Neuronal stem cell (in vitro differentiated cells): ENCODE data around the gene UFSP2.

ENCODE experiments used
- DNase-seq: peaks from one replicate; pipeline ENCODE4 v3.0.0-alpha.2; 2013; ENCODE audit warnings: low spot score
- H2AFZ ChIP-seq: one replicate; pipeline ENCODE4 v1.6.1; 2013; ENCODE audit warnings: mild to moderate bottlenecking, low read length, inconsistent platforms
- H2AK5ac ChIP-seq: 2 replicates; pipeline ENCODE4 v1.6.1; 2013; ENCODE audit warnings: low read depth, mild to moderate bottlenecking, inconsistent platforms, low read length, moderate library complexity, mixed read lengths
- H2BK120ac ChIP-seq: 2 replicates; pipeline ENCODE4 v1.6.1; 2013; ENCODE audit warnings: low read depth, mild to moderate bottlenecking, inconsistent platforms, low read length, moderate library complexity, mixed read lengths
- H2BK12ac ChIP-seq: one replicate; pipeline ENCODE4 v1.6.1; 2013; ENCODE audit warnings: low read length, inconsistent platforms
- H2BK15ac ChIP-seq: 2 replicates; pipeline ENCODE4 v1.6.1; 2013; ENCODE audit warnings: mild to moderate bottlenecking, low read length, inconsistent platforms, mixed read lengths
- H2BK5ac ChIP-seq: one replicate; pipeline ENCODE4 v1.6.1; 2013; ENCODE audit warnings: inconsistent platforms, mild to moderate bottlenecking, low read length, moderate library complexity
- H3K14ac ChIP-seq: one replicate; pipeline ENCODE4 v1.6.1; 2013; ENCODE audit warnings: low read length, inconsistent platforms
- H3K18ac ChIP-seq: 2 replicates; pipeline ENCODE4 v1.6.1; 2013; ENCODE audit warnings: low read length, inconsistent platforms
- H3K23ac ChIP-seq: 2 replicates; pipeline ENCODE4 v1.6.1; 2013; ENCODE audit warnings: low read depth, mild to moderate bottlenecking, mixed read lengths, low read length, inconsistent platforms; ENCODE audit not compliant: poor library complexity
- H3K27ac ChIP-seq: replicated peaks from 3 replicates; pipeline ENCODE4 v1.5.1; 2013; ENCODE audit warnings: low read length, inconsistent platforms
- H3K27me3 ChIP-seq, 3 experiments: 2 replicates each; pipeline ENCODE4 v1.6.1; 2013; ENCODE audit warnings: low read length in 3 of 3, mild to moderate bottlenecking in 2 of 3, inconsistent platforms in 1 of 3, low read depth in 1 of 3, mixed read lengths in 1 of 3, moderate library complexity in 1 of 3; ENCODE audit not compliant: control insufficient read depth in 3 of 3, insufficient read depth in 3 of 3
- H3K36me3 ChIP-seq, 2 donors: replicated peaks in 1 of 2; 2 replicates each; pipeline ENCODE4 v1.6.1; 2013; ENCODE audit warnings: low read length in 2 of 2; ENCODE audit not compliant: control insufficient read depth in 2 of 2, insufficient read depth in 2 of 2
- H3K4ac ChIP-seq: 2 replicates; pipeline ENCODE4 v1.6.1; 2013; ENCODE audit warnings: inconsistent platforms, mild to moderate bottlenecking, low read length, moderate library complexity
- H3K4me1 ChIP-seq, 2 donors: 1 replicate in 1 of 2; 2 replicates in 1 of 2; pipeline ENCODE4 v1.6.1; 2013; ENCODE audit warnings: low read length in 2 of 2, low read depth in 1 of 2; ENCODE audit not compliant: control insufficient read depth in 2 of 2, insufficient read depth in 1 of 2
- H3K4me2 ChIP-seq: one replicate; pipeline ENCODE4 v1.6.1; 2013; ENCODE audit warnings: mild to moderate bottlenecking, low read length, inconsistent platforms; ENCODE audit not compliant: insufficient read depth, poor library complexity, severe bottlenecking
- H3K4me3 ChIP-seq, 2 donors: 2 replicates each; pipeline ENCODE4 v1.5.1; 2013; ENCODE audit warnings: low read length in 2 of 2, mild to moderate bottlenecking in 2 of 2, inconsistent platforms in 1 of 2, moderate library complexity in 1 of 2
- H3K79me1 ChIP-seq: one replicate; pipeline ENCODE4 v1.6.1; 2013; ENCODE audit warnings: low read depth, mild to moderate bottlenecking, inconsistent platforms, low read length, moderate library complexity
- H3K9ac ChIP-seq: one replicate; pipeline ENCODE4 v1.6.1; 2013; ENCODE audit warnings: mild to moderate bottlenecking, low read depth, low read length, inconsistent platforms; ENCODE audit not compliant: poor library complexity
- H3K9me3 ChIP-seq, 2 donors: replicated peaks in 1 of 2; 2 replicates each; pipeline versions ENCODE3 to v1.6.1; 2013; ENCODE audit warnings: low read length in 2 of 2, mild to moderate bottlenecking in 2 of 2, inconsistent platforms in 1 of 2, low read depth in 1 of 2, mixed read lengths in 1 of 2, moderate library complexity in 1 of 2; ENCODE audit not compliant: control insufficient read depth in 2 of 2, insufficient read depth in 1 of 2
- H4K8ac ChIP-seq: one replicate; pipeline ENCODE4 v1.6.1; 2013; ENCODE audit warnings: low read depth, mild to moderate bottlenecking, inconsistent platforms, low read length, moderate library complexity
- H4K91ac ChIP-seq: one replicate; pipeline ENCODE4 v1.6.1; 2013; ENCODE audit warnings: low read length, low read depth, mild to moderate bottlenecking, inconsistent platforms; ENCODE audit not compliant: poor library complexity
- WGBS, 2 donors: extraction: QIAGEN DNeasy Blood & Tissue Kit; methylation state at CpG; one replicate each; pipeline ENCODE4 v1.1.7; 2013; ENCODE audit warnings: missing lambda C conversion rate in 2 of 2, mixed read lengths in 1 of 2; ENCODE audit not compliant: insufficient read length in 2 of 2, insufficient replicate concordance in 1 of 2; ENCODE audit errors: extremely low coverage in 2 of 2; 5-methylcytosine and 5-hydroxymethylcytosine counted together

UFSP2 gene

GRCh38 chr4:185370268-185370949, 55.4 kb downstream of the UFSP2 start:
- Histone ChIP-seq H3K79me1 (no peaks in the 10 kb centered on the region), H2BK5ac (no peak overlapping the region), H3K18ac (no peak overlapping the region), H3K23ac (no peak overlapping the region), H3K9ac (no peak overlapping the region), H3K4ac (no peak overlapping the region), H2BK12ac (no peak overlapping the region), H3K4me2 (no peak overlapping the region), H2AK5ac (no peak overlapping the region), H4K8ac (no peak overlapping the region), H3K27me3 (no peaks in the 10 kb centered on the region), H3K36me3 (peaks cover 3 to 5% of the 10 kb centered on the region in 2 donors), H3K27ac (no peak overlapping the region), H3K4me3 (no peak overlapping the region), H3K14ac (no peak overlapping the region), H3K4me1 (peaks cover 1 to 5% of the 10 kb centered on the region in 2 donors), H4K91ac (no peak overlapping the region), H2AFZ (no peak overlapping the region), H2BK120ac (no peak overlapping the region), H2BK15ac (no peak overlapping the region), H3K9me3 (no peaks in the 10 kb centered on the region)
- no peak for DNase-seq
- WGBS, 2 donors = no CpG with 5 or more reads among the region's 11 CpGs

- H3K14ac ChIP-seq = no peak overlapping the region
- H4K91ac ChIP-seq = no peak overlapping the region
- no peak overlapping the region for H3K27ac ChIP-seq
- no peak overlapping the region for H2BK5ac ChIP-seq
- no peak for DNase-seq
- no peak overlapping the region for H2BK120ac ChIP-seq
- H2AFZ ChIP-seq = no peak overlapping the region
- H3K4ac ChIP-seq = no peak overlapping the region
- H3K4me3 ChIP-seq = no peak overlapping the region
- no peak overlapping the region for H3K18ac ChIP-seq
- H3K4me2 ChIP-seq = no peak overlapping the region
- WGBS, 2 donors = no CpG with 5 or more reads among the region's 3 CpGs
- H3K79me1 ChIP-seq = no peaks in the 10 kb centered on the region
- H3K4me1 ChIP-seq = peaks cover 1 to 5% of the 10 kb centered on the region in 2 donors
- no peak overlapping the region for H2AK5ac ChIP-seq
- H3K27me3 ChIP-seq = no peaks in the 10 kb centered on the region
- no peak overlapping the region for H2BK15ac ChIP-seq
- H3K9ac ChIP-seq = no peak overlapping the region
- no peak overlapping the region for H2BK12ac ChIP-seq
- H3K36me3 ChIP-seq = peaks cover 5% of the 10 kb centered on the region in 2 donors
- H3K9me3 ChIP-seq = no peaks in the 10 kb centered on the region
- no peak overlapping the region for H3K23ac ChIP-seq
- H4K8ac ChIP-seq = no peak overlapping the region
These were observed 56.0 kb downstream of the UFSP2 start for GRCh38 chr4:185369731-185370130.

GRCh38 chr4:185364886-185365285, 60.9 kb downstream of the UFSP2 start:
- Histone ChIP-seq H2BK15ac (no peak overlapping the region), H3K23ac (no peak overlapping the region), H4K8ac (no peak overlapping the region), H2BK12ac (no peak overlapping the region), H3K27ac (no peak overlapping the region), H2AK5ac (no peak overlapping the region), H2BK5ac (no peak overlapping the region), H3K4me1 (peaks cover 0 to 2% of the 10 kb centered on the region in 2 donors), H2BK120ac (no peak overlapping the region), H3K4ac (no peak overlapping the region), H3K4me3 (no peak overlapping the region), H3K14ac (no peak overlapping the region), H4K91ac (no peak overlapping the region), H3K9ac (no peak overlapping the region), H3K36me3 (peaks cover 2 to 5% of the 10 kb centered on the region in 2 donors), H3K79me1 (no peaks in the 10 kb centered on the region), H3K27me3 (no peaks in the 10 kb centered on the region), H3K4me2 (no peak overlapping the region), H3K18ac (no peak overlapping the region), H2AFZ (no peak overlapping the region), H3K9me3 (no peaks in the 10 kb centered on the region)
- no CpG with 5 or more reads among the region's 5 CpGs for WGBS, 2 donors
- DNase-seq = no peak

- no peak overlapping the region for H3K23ac ChIP-seq
- H2BK12ac ChIP-seq = no peak overlapping the region
- no peak overlapping the region for H3K4me3 ChIP-seq
- no peak overlapping the region for H2BK15ac ChIP-seq
- no peak overlapping the region for H3K27ac ChIP-seq
- DNase-seq = no peak
- H3K14ac ChIP-seq = no peak overlapping the region
- H2BK120ac ChIP-seq = no peak overlapping the region
- no peaks in the 10 kb centered on the region for H3K4me1 ChIP-seq
- H2AFZ ChIP-seq = no peak overlapping the region
- no peak overlapping the region for H3K4me2 ChIP-seq
- no peaks in the 10 kb centered on the region for H3K27me3 ChIP-seq
- no peak overlapping the region for H4K8ac ChIP-seq
- H3K79me1 ChIP-seq = no peaks in the 10 kb centered on the region
- WGBS, 2 donors = no CpG with 5 or more reads among the region's 3 CpGs
- no peak overlapping the region for H2BK5ac ChIP-seq
- H2AK5ac ChIP-seq = no peak overlapping the region
- no peak overlapping the region for H4K91ac ChIP-seq
- H3K36me3 ChIP-seq = peaks cover 2 to 5% of the 10 kb centered on the region in 2 donors
- H3K9me3 ChIP-seq = no peaks in the 10 kb centered on the region
- H3K4ac ChIP-seq = no peak overlapping the region
- H3K18ac ChIP-seq = no peak overlapping the region
- H3K9ac ChIP-seq = no peak overlapping the region
These were observed 62.5 kb downstream of the UFSP2 start for GRCh38 chr4:185363251-185363650.
